HL-60 (cell line): ENCODE data around the gene TUBB4A.

Experiments used
- GABPA ChIP-seq: IDR thresholded peaks from 2 replicates; pipeline ENCODE4 v1.6.1; 2012; ENCODE audit warnings: low read depth
- TF ChIP-seq, protein P1 (sequence below): IDR thresholded peaks from one replicate; pipeline ENCODE4 v1.5.1; 2011; ENCODE audit warnings: low read length, control low read depth, inconsistent platforms; ENCODE audit not compliant: insufficient read depth

DNA sequence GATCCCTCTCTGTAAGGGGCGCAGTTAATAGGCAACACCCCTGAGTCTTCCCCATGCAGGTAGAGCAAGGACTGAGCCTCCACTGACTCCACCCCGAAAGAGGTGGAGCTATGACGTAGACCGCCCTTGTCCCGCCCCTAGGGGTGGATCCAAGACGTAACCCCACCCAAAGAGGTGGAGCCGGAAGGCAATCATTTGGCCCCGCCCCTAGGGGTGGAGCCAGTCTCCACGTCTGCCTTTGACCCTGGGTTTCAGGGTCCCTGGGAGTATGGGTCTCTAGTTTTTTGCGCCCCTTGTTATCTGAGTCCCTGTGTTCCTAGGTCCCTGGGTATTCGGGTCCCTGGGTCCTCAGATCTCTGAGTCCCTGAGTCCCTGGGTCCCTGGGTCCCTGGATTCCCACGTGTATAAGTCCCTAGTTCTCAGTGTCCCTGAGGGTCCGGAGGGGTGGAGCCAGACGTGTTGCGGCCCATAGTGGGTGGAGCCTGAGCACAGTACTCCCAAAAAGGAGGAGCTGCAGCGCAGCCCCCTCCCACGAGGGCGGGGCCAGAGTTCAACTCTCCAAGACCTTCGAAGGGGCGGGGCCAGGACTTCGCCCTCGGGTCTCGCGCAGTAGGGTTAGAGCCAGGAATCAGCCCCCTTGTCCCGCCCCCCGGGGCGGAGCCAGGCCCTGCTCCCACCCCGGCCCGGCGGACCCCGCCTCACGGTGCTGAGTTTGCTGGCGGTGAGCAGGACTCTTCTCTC is 25.8 kb downstream of the TUBB4A start:
- TF ChIP-seq, protein P1, sequence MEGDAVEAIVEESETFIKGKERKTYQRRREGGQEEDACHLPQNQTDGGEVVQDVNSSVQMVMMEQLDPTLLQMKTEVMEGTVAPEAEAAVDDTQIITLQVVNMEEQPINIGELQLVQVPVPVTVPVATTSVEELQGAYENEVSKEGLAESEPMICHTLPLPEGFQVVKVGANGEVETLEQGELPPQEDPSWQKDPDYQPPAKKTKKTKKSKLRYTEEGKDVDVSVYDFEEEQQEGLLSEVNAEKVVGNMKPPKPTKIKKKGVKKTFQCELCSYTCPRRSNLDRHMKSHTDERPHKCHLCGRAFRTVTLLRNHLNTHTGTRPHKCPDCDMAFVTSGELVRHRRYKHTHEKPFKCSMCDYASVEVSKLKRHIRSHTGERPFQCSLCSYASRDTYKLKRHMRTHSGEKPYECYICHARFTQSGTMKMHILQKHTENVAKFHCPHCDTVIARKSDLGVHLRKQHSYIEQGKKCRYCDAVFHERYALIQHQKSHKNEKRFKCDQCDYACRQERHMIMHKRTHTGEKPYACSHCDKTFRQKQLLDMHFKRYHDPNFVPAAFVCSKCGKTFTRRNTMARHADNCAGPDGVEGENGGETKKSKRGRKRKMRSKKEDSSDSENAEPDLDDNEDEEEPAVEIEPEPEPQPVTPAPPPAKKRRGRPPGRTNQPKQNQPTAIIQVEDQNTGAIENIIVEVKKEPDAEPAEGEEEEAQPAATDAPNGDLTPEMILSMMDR = no peak
- TF ChIP-seq GABPA = no peak
